Dendritic cell treated with granulocyte-macrophage colony-stimulating factor and Interleukin-4, amounts not matched to agents 40 ng/mL and 50 ng/mL, for 4 days (primary cell): ENCODE results near the gene COL4A2.

Experiments used
- H3K27ac Mint-ChIP-seq: one replicate; pipeline ENCODE4 v1.8.0; 2022; ENCODE audit warnings: mild to moderate bottlenecking, mixed read lengths
- H3K27me3 Mint-ChIP-seq: one replicate; pipeline ENCODE4 v1.8.0; 2022; ENCODE audit warnings: mild to moderate bottlenecking, mixed read lengths
- H3K36me3 Mint-ChIP-seq: one replicate; pipeline ENCODE4 v1.8.0; 2022; ENCODE audit warnings: low read depth, mixed read lengths
- H3K4me1 Mint-ChIP-seq: one replicate; pipeline ENCODE4 v1.8.0; 2022; ENCODE audit warnings: low read depth, mixed read lengths
- H3K4me3 Mint-ChIP-seq: one replicate; pipeline ENCODE4 v1.8.0; 2022; ENCODE audit warnings: mild to moderate bottlenecking, moderate library complexity, mixed read lengths
- H3K9me3 Mint-ChIP-seq: one replicate; pipeline ENCODE4 v1.8.0; 2022; ENCODE audit warnings: mixed read lengths
- intact Hi-C: fragments of 100-400 bp; cut with micrococcal nuclease; formaldehyde crosslinking; loops from one replicate; pipeline ENCODE4 v1.15.0; 2022

Gene COL4A2

DNA sequence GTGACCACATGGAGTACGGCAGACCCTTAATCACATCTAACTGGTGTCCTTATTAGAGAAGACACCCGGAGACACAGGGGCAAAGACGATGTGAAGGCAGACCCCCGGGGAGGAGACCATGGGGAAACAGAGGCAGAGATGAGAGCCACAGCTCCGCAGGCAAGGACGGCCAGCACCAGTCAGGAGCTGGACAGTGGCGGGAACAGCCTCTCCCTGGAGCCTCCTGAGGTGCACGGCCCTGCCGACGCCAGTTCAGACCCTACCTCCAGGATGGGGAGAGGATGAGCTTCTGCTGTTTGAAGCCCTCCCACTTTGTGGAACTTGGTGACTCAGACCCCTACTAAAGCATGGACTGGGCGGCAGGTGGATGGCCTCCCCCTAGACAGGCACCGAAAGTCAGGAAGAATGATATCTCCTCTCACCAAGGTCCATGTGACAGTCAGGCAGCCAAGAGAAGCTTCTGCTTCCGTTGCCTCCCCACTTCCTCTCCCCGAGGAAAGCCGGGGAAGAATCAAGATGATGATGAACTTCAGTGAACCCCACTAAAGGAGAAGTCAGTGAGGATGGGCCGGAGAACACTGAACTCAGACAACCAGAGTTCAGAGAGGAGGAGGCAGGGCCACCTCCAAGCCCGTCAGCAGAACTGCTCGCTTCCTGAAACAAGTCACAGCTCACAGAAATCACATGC is 229.1 kb downstream of the COL4A2 start:
- Mint-ChIP-seq H3K9me3 (no peaks in the 10 kb centered on the region), H3K27me3 (no peaks in the 10 kb centered on the region), H3K36me3 (peaks cover 38% of the 10 kb centered on the region), H3K4me3 (peak overlapping the region; percentile 23), H3K27ac (peak overlapping the region; percentile 82), H3K4me1 (peaks cover 72% of the 10 kb centered on the region)
- intact Hi-C loops, result loop anchor here (1.0 kb wide), 2 partner anchors 8 to 64 kb away; no protein-coding TSS in a partner anchor

DNA sequence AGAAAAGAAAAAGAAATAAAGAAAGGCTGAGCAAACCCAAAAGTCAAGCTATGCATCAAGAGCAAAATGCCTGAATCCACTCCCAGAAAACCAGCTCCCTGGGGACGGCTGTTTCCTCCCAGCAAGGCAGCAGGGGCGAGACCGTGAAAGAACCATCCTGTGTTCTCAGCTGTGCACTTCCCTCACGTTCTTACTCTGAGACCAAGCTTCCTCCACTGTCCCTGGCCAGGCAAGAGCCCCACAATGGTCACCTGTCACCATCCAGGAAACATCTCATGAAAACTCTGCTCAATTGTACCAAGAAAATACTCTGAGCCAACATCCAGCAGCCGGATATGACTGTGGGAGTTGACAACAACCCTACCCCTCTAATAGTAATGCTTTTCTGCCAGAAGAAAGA is 231.5 kb downstream of the COL4A2 start:
- Mint-ChIP-seq H3K4me3 (no peak overlapping the region), H3K9me3 (no peaks in the 10 kb centered on the region)
- intact Hi-C loops, result no loop called here

DNA sequence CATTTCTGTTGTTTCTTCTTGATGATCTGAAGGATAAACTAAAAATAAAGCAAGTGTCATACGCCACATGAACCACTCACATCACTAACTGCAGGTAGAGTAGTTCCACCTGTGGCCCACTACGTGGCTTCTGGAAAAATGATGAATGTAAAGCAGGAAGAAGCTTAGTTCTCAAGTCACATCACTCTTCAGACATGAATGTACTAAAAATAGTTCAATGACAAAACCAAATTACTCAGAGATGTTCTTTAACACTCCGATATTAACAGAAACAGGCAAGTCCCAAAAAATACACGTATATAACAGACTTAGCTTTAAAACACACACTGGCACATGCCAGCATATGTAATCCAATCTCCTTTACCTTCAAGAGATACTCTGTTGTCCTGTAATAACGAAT is 232.8 kb downstream of the COL4A2 start:
- Mint-ChIP-seq H3K27me3 (no peaks in the 10 kb centered on the region), H3K36me3 (peaks cover 50% of the 10 kb centered on the region), H3K4me1 (peaks cover 65% of the 10 kb centered on the region), H3K4me3 (no peak overlapping the region), H3K27ac (no peak overlapping the region), H3K9me3 (peaks cover 3% of the 10 kb centered on the region)
- intact Hi-C loops, result no loop called here

More for the DNA sequence above, 231.5 kb downstream of the COL4A2 start:
- Mint-ChIP-seq H3K4me1 (peaks cover 77% of the 10 kb centered on the region), H3K36me3 (peaks cover 42% of the 10 kb centered on the region), H3K27me3 (no peaks in the 10 kb centered on the region), H3K27ac (peak overlapping the region; percentile 82)

DNA sequence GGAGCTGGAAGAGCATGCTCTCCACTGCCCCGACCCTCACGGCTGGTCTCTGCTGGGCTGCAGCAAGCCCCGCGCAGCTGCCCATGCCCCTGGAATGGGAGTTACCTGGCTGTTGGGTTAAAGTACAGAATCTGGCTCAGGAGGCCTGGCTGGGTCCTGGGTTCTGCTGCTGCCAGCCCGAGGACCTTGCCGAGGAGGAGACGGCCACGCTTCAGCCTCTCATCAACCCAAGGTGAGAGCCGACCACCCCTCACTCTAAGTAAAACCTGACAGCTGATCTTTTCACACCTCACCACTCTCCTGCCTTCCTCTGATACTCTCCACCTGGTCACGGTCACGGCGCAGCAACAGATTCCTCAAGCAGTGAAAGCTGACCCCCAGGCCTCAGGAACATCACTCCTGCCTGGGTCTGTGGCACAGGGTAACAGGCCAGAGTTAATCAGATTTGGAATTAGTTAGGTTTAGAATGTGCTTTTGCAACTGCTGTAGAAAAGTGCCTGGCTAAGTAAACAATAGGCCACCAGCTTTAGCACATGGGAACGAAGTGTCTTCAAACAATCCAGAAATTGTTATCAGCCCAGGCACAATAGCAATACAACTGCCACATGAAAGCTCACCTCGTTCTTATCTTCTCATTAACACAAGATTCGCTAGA is 233.9 kb downstream of the COL4A2 start:
- H3K4me3 Mint-ChIP-seq, result no peak overlapping the region
- H3K36me3 Mint-ChIP-seq, result peaks cover 50% of the 10 kb centered on the region
- H3K27ac Mint-ChIP-seq, result peak overlapping the region; percentile 57
- H3K9me3 Mint-ChIP-seq, result peaks cover 7% of the 10 kb centered on the region
- no peaks in the 10 kb centered on the region for H3K27me3 Mint-ChIP-seq
- intact Hi-C loops, result no loop called here
- H3K4me1 Mint-ChIP-seq, result peaks cover 61% of the 10 kb centered on the region

DNA sequence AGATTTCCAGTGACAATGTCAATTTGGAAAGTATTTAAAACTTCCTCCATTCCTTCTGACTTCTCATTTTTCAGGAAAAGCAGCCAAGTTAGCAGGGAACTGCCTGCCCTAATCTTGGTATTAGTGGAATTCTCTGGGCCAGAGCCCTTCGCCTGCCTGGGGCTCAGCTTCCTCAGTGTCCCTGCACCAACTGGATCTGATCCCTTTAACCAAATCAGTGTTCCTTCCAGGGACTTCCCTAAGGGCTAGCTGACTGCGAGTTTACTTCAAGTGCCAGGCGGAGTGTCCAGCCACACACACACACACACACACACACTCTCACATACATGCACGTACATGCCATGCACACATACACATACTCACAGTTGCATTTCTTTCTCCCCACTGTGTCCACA is 234.4 kb downstream of the COL4A2 start:
- H3K4me1 Mint-ChIP-seq, result peaks cover 63% of the 10 kb centered on the region
- peak overlapping the region; percentile 57 for H3K27ac Mint-ChIP-seq
- H3K36me3 Mint-ChIP-seq, result peaks cover 53% of the 10 kb centered on the region
- intact Hi-C loops, result no loop called here
- H3K27me3 Mint-ChIP-seq, result no peaks in the 10 kb centered on the region
- H3K4me3 Mint-ChIP-seq, result no peak overlapping the region
- H3K9me3 Mint-ChIP-seq, result peaks cover 7% of the 10 kb centered on the region

DNA sequence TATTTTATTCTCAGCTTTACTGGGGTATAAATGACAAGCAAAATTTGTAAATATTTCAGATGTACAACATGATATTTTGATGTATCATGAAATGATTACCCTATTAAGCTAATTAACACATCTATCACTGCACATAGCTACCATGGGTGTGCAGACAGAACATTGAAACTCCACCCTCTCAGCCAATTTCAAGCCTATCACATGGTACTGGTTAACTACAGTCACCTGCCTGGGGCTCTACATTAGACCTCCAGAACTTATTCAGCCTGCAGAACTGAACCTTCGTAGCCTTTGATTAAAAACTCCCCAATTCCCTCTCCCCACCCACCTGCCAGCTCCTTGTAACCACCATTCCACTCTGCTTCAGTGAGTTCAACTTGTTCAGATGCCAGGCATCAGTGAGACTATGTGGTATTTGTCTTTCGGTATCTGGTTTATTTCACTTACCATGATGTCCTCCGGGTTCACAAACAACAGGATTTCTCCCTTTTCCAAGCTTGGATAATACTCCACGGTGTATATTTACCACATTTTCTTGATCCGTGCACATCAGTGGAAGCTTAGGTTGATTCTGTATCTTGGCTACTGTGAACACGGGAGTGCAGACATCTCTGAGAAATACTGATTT is 235.2 kb downstream of the COL4A2 start:
- H3K36me3 Mint-ChIP-seq, result peaks cover 59% of the 10 kb centered on the region
- no peaks in the 10 kb centered on the region for H3K27me3 Mint-ChIP-seq
- no peak overlapping the region for H3K27ac Mint-ChIP-seq
- intact Hi-C loops, result no loop called here
- H3K4me1 Mint-ChIP-seq, result peaks cover 66% of the 10 kb centered on the region
- no peak overlapping the region for H3K4me3 Mint-ChIP-seq
- peaks cover 7% of the 10 kb centered on the region for H3K9me3 Mint-ChIP-seq

DNA sequence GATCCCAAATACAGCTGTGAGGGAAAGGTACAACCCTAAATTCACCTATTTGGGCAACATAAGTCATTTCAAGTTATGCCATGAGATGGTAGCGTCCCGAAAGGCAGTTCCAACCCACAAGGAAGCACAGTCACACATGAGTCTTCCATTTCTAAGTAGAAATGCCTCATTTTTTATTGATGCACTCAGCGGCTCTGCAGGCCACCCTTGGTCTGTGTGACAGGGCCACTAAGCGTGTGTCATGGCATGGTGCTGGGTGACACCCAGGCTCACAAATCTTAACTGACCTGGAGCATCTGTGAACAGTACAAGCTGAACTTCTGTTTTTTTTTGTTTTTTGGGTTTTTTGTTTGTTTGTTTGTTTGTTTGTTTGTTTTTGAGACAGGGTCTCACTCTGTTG is 239.3 kb downstream of the COL4A2 start:
- Mint-ChIP-seq H3K27me3 (no peaks in the 10 kb centered on the region), H3K9me3 (peaks cover 7% of the 10 kb centered on the region), H3K4me1 (peaks cover 63% of the 10 kb centered on the region), H3K27ac (peak overlapping the region; percentile 30), H3K36me3 (peaks cover 79% of the 10 kb centered on the region), H3K4me3 (no peak overlapping the region)
- intact Hi-C loops, result no loop called here

DNA sequence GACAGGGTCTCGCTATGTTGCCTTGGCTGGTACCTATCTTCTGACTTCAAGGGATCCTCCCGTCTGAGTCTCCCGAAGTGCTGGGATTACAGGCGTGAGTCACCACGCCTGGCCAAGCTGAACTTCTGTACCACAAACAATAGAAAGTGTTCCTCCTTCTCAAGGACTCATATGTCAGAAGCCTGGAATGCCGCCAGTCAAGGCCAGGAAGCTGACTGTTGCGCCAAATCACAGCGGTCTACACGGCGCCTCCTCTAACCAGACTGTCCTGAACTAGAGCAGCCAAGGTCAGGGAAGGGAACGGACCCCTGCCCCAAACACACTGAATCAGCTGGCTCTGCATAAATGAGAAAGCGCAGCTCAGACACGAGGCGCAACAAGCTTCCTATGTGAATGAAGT is 239.8 kb downstream of the COL4A2 start:
- Mint-ChIP-seq H3K4me1 (peaks cover 60% of the 10 kb centered on the region), H3K27me3 (no peaks in the 10 kb centered on the region), H3K36me3 (peaks cover 83% of the 10 kb centered on the region), H3K27ac (peak overlapping the region; percentile 30), H3K9me3 (peaks cover 7% of the 10 kb centered on the region), H3K4me3 (no peak overlapping the region)
- intact Hi-C loops, result no loop called here

DNA sequence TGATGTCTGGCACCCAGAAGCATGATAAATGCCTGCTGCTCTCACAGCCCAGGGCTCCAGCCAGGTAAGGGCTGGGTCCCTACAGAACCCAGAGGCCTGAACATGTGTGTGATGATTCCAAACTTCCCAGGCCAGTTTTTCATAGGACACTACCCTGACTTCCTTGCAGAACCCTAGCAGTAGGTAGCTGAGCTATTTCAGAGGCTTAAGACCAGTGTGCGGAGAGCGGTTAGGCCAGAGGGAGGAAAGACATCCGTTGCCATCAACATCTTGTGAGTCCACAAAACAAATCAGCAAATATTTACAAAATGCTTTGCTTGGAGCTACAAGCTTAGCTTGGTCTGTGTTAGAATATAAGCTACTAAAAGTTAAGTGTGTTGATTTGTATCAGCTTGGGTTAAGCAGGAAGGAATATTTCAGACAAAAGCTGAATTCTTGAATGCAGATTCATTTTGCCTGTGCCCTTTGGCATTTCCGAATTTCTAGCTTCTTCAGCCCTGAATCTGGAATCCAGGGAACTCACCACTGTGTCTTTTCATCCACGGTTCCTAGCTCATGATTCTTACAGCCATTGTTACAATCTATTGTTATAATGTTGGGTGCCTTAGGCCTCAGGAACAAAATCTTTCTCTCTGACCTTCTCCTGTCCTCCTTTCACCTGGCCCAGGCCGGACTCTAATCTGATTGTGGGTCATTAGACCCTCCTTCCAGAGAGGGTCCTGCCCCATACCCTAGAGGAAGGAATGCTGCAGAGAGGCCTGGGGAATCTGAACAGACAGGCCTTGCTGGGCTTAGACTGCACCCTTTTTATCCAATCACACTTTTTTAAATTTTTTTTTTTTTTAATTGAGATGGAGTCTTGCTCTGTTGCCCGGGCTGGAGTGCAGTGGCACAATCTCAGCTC is 242.1 kb downstream of the COL4A2 start:
- peaks cover 7% of the 10 kb centered on the region for H3K9me3 Mint-ChIP-seq
- intact Hi-C loops, result no loop called here
- H3K27ac Mint-ChIP-seq, result no peak overlapping the region
- H3K4me3 Mint-ChIP-seq, result no peak overlapping the region
- H3K36me3 Mint-ChIP-seq, result peaks cover 72% of the 10 kb centered on the region
- peaks cover 50% of the 10 kb centered on the region for H3K4me1 Mint-ChIP-seq
- no peaks in the 10 kb centered on the region for H3K27me3 Mint-ChIP-seq

DNA sequence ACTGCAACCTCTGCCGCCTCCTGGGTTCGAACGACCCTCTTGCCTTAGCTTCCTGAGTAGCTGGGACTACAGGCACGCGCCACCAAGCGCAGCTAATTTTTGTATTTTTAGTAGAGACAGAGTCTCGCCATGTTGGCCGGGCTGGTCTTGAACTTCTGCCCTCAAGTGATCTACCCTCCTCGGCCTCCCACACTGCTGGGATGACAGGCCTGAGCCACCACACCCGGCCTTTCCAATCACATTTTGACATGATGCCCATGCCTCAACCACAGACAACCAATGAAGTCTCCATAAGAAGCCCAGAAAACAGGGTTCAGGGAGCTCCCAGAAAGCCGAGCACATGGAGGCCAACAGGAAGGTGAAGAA is 242.7 kb downstream of the COL4A2 start:
- intact Hi-C loops, result no loop called here

DNA sequence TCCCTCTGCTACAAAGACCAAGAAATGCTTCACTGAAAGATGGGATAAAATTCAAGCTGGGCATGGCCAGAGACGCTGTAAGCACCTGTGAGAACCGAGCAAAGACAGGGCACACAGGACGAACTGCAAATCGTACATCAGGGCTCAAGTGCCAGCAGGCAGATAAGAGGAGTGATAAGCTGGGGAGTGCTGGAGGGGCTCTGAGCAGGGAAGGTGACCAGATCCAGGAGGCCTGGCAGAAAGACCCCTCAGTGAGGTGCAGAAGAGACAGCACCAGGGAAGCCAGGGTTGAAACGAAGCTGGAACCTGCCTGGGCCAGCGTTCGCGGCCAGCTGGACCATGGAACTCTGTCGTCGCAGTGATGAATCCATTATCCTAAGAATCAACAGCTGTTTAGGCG is 244.2 kb downstream of the COL4A2 start:
- peaks cover 69% of the 10 kb centered on the region for H3K36me3 Mint-ChIP-seq
- no peaks in the 10 kb centered on the region for H3K27me3 Mint-ChIP-seq
- H3K4me1 Mint-ChIP-seq, result peaks cover 59% of the 10 kb centered on the region
- intact Hi-C loops, result no loop called here
- no peaks in the 10 kb centered on the region for H3K9me3 Mint-ChIP-seq
- no peak overlapping the region for H3K27ac Mint-ChIP-seq
- no peak overlapping the region for H3K4me3 Mint-ChIP-seq

More for the DNA sequence above, 242.7 kb downstream of the COL4A2 start:
- peaks cover 6% of the 10 kb centered on the region for H3K9me3 Mint-ChIP-seq
- peaks cover 55% of the 10 kb centered on the region for H3K4me1 Mint-ChIP-seq
- H3K27ac Mint-ChIP-seq, result no peak overlapping the region
- peaks cover 72% of the 10 kb centered on the region for H3K36me3 Mint-ChIP-seq
- H3K4me3 Mint-ChIP-seq, result no peak overlapping the region
- H3K27me3 Mint-ChIP-seq, result no peaks in the 10 kb centered on the region

DNA sequence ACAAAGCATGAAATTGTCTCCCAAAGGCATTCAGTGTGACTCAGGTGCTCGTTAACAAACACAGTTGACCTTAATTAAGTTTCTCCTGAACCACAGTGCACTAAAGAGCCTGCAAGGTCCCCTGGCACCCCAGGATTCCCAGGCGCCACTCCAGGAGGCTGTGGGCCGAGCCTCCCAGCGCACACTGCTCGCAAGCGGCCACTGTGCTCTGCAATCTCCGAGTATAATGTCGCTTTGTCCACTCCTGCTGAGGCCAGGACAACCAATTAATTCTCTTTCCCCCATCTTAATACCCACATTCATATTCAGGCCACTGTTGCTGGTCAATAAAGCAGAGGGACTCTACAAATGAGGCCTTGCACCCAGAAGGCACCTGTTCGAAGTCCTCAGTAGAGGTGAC is 245.7 kb downstream of the COL4A2 start:
- Mint-ChIP-seq H3K9me3 (peaks cover 6% of the 10 kb centered on the region), H3K36me3 (peaks cover 74% of the 10 kb centered on the region), H3K4me3 (no peak overlapping the region), H3K4me1 (peaks cover 62% of the 10 kb centered on the region), H3K27me3 (no peaks in the 10 kb centered on the region), H3K27ac (no peak overlapping the region)
- intact Hi-C loops, result no loop called here

DNA sequence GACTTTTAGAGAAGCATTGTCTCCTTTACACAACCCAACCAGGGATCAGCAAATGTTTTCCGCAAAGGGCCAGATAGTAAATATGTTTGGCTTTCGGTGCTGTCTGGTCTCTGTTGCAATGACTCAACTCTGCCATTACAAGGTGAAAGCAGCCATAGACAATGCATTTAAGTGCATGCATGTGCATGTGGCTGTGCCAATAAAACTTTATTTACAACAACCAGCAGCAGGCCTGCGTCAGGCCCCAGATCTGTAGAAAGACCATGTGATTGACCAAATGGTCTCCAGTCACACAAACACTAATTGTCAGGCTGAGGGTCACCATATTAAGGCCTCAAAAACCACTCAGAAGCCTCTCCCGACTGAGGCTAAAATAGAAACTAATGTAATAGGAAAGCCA is 246.3 kb downstream of the COL4A2 start:
- no peaks in the 10 kb centered on the region for H3K27me3 Mint-ChIP-seq
- H3K27ac Mint-ChIP-seq, result no peak overlapping the region
- intact Hi-C loops, result no loop called here
- peaks cover 66% of the 10 kb centered on the region for H3K4me1 Mint-ChIP-seq
- peaks cover 6% of the 10 kb centered on the region for H3K9me3 Mint-ChIP-seq
- no peak overlapping the region for H3K4me3 Mint-ChIP-seq
- H3K36me3 Mint-ChIP-seq, result peaks cover 75% of the 10 kb centered on the region
